ENCODE results near the gene EPM2A. TPM values are rescaled to one million over a fixed set of nuclear protein-coding genes. Genes with fewer than 3 reads are reported as not detected.

EPM2A gene
- total and polyA plus RNA-seq, 7 donors = 2.3 to 79.5 (median 66.5) TPM

GRCh38 chr6:145632971-145633370, 102.3 kb downstream of the EPM2A start:
- peaks cover 0 to 6% (median 2%) of the 10 kb centered on the region in 4 donors for H3K36me3 ChIP-seq
- H3K27me3 ChIP-seq = no peaks in the 10 kb centered on the region
- no peak overlapping the region for H3K4me3 ChIP-seq
- H3K4me1 ChIP-seq = no peaks in the 10 kb centered on the region
- TF ChIP-seq EP300 (IDR thresholded peaks at IDR 0.05) (no peak), CTCF (IDR thresholded peaks at IDR 0.05) (no peak), POLR2AphosphoS5 (IDR thresholded peaks at IDR 0.05) (no peak), POLR2A (IDR thresholded peaks at IDR 0.05) (no peak)
- H3K27ac ChIP-seq = no peak overlapping the region
- no peak for DNase-seq
- WGBS, 2 donors = 95 to 97% methylated on average over 6 of the region's 6 CpGs
- H3K9me3 ChIP-seq = no peaks in the 10 kb centered on the region
- intact Hi-C loops (cut with DNase I) = loop anchor here (5.0 kb wide), 1 partner anchor 1051 kb away; no protein-coding TSS in a partner anchor

DNA sequence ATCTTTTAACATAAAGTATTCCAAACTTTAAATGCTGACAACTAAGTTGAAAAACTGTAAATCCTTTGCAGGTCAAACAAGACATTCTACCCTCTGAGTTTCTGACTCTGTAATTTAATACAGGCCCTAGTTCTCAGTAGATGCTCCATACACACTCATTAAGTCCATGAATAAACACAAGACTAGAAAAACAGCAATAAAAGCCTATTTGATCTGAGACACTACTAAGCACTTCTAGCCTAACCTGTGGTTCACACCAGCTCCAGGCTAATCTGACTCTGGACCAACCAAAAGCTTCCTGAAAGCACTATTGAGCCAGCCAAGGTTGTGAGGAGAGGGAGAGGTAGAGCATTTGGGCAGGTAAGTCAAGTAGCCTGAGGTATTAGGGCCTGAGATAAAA, 103.9 kb downstream of the EPM2A start:
- no peak for DNase-seq
- no peak overlapping the region for H3K27ac ChIP-seq
- no peak for TF ChIP-seq EP300 (IDR thresholded peaks at IDR 0.05)
- TF ChIP-seq POLR2AphosphoS5 (IDR thresholded peaks at IDR 0.05) = no peak
- TF ChIP-seq CTCF (IDR thresholded peaks at IDR 0.05) = no peak
- no peak for TF ChIP-seq POLR2A (IDR thresholded peaks at IDR 0.05)

GRCh38 chr6:145630598-145630997, 104.7 kb downstream of the EPM2A start:
- Histone ChIP-seq H3K4me3 (no peak overlapping the region), H3K27me3 (no peaks in the 10 kb centered on the region), H3K27ac (no peak overlapping the region), H3K9me3 (no peaks in the 10 kb centered on the region), H3K36me3 (peaks cover 0 to 25% (median 2%) of the 10 kb centered on the region in 4 donors), H3K4me1 (no peaks in the 10 kb centered on the region)
- 87 to 94% methylated on average over 3 of the region's 3 CpGs for WGBS, 2 donors
- TF ChIP-seq CTCF (IDR thresholded peaks at IDR 0.05) (no peak), POLR2AphosphoS5 (IDR thresholded peaks at IDR 0.05) (no peak), EP300 (IDR thresholded peaks at IDR 0.05) (no peak), POLR2A (IDR thresholded peaks at IDR 0.05) (no peak)
- intact Hi-C loops (cut with DNase I) = loop anchor here (5.0 kb wide), 1 partner anchor 1048 kb away; no protein-coding TSS in a partner anchor
- DNase-seq = no peak

More for the DNA sequence above, 103.9 kb downstream of the EPM2A start:
- intact Hi-C loops (cut with DNase I) = loop anchor here (5.0 kb wide), 1 partner anchor 1049 kb away; no protein-coding TSS in a partner anchor
- H3K36me3 ChIP-seq = peaks cover 0 to 21% (median 2%) of the 10 kb centered on the region in 4 donors
- no peaks in the 10 kb centered on the region for H3K4me1 ChIP-seq
- H3K4me3 ChIP-seq = no peak overlapping the region
- no peaks in the 10 kb centered on the region for H3K9me3 ChIP-seq
- H3K27me3 ChIP-seq = no peaks in the 10 kb centered on the region

DNA sequence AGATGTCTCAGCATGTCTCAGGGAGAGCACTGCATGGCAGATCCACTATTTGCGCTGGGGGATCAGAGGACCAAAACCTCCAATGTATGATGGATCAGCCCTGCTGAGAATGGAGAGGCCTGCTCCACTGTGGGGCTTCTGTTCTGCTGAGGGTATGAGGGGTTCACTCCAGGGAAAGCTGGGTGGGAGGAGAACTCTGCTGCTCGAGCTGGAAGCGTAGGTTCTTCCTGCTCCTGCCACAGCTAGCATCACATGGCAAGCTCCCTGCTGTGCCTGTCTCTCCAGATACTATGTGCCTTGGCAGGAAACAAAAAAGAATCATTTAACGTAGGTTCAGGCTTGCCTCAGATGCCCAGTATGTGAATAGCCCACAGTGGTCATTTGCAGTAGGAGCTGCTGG, 105.8 kb downstream of the EPM2A start:
- no peak for TF ChIP-seq POLR2A (IDR thresholded peaks at IDR 0.05)
- TF ChIP-seq EP300 (IDR thresholded peaks at IDR 0.05) = no peak
- no peak overlapping the region for H3K27ac ChIP-seq
- intact Hi-C loops (cut with DNase I) = no loop called here
- no peaks in the 10 kb centered on the region for H3K27me3 ChIP-seq
- H3K4me3 ChIP-seq = no peak overlapping the region
- H3K9me3 ChIP-seq = no peaks in the 10 kb centered on the region
- DNase-seq = no peak
- WGBS, 2 donors = 93 to 95% methylated on average over 4 of the region's 4 CpGs
- peaks cover 0 to 25% (median 2%) of the 10 kb centered on the region in 4 donors for H3K36me3 ChIP-seq
- H3K4me1 ChIP-seq = no peaks in the 10 kb centered on the region

- TF ChIP-seq POLR2A (IDR thresholded peaks at IDR 0.05) (no peak), EP300 (IDR thresholded peaks at IDR 0.05) (no peak), POLR2AphosphoS5 (IDR thresholded peaks at IDR 0.05) (no peak), CTCF (IDR thresholded peaks at IDR 0.05) (no peak)
- H3K4me1 ChIP-seq = no peaks in the 10 kb centered on the region
- H3K27me3 ChIP-seq = no peaks in the 10 kb centered on the region
- WGBS, 2 donors = 96 to 98% methylated on average over 17 of the region's 17 CpGs
- H3K27ac ChIP-seq = no peak overlapping the region
- no peaks in the 10 kb centered on the region for H3K9me3 ChIP-seq
- DNase-seq = no peak
- intact Hi-C loops (cut with DNase I) = no loop called here
- no peak overlapping the region for H3K4me3 ChIP-seq
- peaks cover 0 to 25% (median 2%) of the 10 kb centered on the region in 4 donors for H3K36me3 ChIP-seq
Measured at GRCh38 chr6:145627451-145627850, 107.9 kb downstream of the EPM2A start.
